NOMO-1 treated with dmso at 0.1 percent for 144 hours (cell line): ENCODE results near the gene SYNE1.
"Not testable (repeated sequence)": the region's sequence is repeated elsewhere in the genome, so short reads cannot be mapped to it uniquely, and the experiment has no call there.

Source experiments
- DNase-seq: peaks from one replicate; lab custom pipeline; 2025; ENCODE audit not compliant: unreplicated experiment; lab: John Stamatoyannopoulos, UW

Gene SYNE1

DNA sequence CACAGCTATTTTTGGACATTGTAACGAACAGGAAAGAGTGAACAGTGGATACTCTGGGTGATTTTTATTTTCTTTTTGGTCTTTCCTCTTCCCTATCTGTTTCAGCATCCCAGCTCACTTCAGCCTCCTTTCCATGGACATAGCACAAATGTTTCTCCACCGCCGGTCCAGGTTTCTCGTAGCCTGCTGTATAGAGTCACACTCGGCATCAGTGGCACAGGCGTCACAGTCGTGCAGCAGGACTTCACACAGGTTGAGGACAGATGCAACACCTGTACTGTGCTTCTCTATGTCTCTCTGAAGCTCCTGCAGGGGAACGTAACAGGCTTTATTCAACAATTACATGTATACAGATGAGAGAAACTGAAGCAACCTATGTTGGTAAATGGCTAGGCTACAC, 481.4 kb downstream of the SYNE1 start:
- DNase-seq = no peak

DNA sequence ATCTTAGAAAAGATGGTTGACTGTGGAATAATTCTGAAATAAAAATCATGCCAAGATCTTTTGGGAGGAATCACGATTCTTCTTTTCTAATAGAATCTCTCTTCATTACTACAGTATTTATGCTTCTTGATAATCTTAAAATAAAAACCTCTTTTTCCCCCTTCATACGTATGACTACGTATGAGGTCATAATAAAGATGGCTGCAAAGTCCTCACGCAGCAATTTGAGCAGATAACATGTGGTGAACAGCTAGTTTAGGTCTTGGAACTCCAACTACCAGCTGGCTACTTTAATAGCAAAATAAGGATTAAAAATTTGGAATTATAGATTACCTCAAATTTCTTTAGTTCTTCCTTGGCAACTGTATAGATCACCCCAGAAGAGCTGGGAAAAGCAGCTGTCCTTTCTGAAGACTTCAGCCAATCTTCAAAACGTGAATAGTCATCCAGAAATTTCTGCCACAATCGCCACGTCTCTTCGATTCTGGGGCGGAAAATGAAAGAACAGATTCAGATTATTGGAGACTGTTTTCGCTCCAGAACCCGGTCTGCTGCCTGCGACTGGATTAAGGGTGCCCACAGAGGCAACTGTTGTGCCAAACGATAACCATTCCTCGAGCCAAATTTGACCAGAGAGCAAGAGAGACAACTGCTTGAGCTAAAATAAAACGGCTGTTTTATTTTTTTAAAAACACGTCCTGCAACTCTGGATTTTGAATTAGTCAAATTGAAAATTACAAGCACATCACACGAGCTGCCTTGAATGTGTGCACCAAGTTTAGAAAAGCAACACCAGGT, 482.4 kb downstream of the SYNE1 start:
- DNase-seq = no peak

DNA sequence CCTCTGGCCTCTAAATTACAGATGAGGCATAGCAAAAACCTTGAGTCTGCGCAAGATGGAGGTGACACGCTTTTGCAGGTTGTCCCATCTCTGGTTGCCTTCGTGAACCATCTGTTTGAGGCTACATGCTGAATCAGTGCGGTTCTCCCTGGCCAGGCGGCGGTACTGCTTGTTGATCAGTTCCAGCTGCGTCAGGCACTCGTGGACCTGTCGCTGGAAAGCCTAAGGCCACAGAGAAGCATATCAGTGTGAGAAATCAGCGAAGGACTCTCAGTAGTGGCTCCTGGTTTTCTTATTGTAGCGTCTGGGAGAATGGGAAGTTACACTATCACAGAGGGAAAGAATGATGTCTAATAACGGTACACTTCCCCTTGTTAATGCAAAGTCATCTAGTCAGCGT, 485.2 kb downstream of the SYNE1 start:
- no peak for DNase-seq

DNA sequence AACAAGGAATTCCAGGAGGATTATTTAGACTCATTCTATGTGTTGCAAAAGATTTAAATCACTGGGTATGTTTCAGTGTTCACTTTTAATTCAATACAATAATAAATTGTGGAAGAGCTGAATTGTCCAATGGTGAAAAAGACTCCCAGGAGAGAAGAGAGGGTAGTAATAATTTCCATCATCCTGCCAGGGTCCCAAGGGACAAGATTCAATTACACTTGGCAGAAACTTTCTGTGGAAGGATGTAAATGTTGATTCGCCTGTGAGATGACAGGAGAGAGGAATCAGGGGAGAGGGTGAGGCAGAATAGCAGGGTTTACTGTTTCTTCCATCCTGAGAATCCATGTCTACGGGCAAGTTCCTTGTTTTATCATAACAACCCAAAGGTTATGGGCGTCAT, 487.0 kb downstream of the SYNE1 start:
- DNase-seq = no peak

DNA sequence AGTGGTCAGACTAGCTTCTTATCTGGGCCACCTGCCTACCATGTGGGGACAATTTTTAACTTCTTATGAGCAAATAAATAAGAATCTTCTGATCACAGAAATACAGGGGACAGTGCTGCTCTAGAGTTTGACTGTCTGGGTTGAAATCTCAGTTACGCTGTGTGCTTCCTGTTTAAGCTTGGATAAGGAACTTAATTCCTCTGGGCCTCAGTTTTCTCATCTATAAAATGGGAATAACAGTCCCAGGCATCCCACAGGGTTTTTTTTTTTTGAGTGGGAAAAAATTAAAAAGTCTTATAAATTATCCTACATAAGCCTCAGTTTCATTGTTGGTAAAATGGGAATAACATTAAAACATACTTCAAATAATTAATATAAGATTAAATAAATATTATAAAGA, 488.8 kb downstream of the SYNE1 start:
- no peak for DNase-seq

DNA sequence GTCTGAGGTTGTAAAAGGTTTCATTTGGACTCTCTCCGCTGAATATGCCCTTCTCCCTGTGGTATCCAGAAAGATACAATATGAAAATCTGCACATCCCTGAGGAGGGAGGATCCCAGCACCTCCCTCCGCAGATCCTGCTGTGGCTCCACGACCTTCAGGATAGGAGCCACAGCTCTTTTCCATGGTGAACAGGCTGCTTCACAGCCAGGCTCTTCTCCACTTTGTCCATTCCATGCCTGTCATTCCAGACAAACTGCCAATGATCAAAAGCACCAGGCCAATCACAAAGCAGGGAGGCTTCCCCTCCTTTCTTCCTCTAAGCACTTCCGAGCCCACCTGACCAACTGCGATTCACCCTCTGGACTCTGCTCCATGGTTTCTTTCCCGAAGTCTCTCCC, 489.9 kb downstream of the SYNE1 start:
- no peak for DNase-seq

DNA sequence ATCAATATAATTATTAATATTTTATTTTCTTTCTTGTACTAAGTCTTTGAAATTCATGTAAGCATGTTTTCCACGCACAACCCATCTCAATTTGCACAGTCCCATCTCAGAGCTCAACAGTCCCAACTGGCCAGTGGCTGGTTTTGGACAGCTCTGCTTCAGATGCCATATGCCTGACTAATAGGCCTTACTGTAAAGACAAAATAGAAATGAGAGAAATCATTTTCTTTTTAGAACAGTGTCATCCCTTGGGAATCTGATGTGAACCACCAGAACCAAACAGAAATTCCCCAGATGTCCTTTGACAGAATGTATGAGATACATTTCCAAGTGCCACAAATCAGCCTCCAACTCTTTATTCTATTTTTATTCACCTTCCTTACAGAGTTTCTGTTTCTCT, 490.8 kb downstream of the SYNE1 start:
- DNase-seq = no peak

DNA sequence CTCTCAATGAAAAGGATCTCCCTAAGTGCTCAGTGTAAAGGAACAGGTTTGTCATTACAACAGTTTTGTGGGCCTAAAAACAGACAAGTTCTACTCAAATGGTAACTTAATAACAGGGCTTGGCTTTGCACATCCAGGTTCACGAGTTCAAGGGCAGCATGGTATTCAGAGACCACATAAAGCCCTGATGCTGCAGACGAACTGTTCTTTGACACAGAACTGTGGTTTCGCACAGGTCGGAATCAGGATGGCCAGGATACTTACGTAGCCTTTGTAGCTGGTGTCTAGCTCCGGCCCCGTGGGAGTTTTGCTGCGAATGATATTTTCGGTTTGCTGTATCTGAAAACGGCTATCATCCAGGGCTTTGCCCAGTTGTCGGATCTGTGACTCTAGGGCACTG, 493.8 kb downstream of the SYNE1 start:
- no peak for DNase-seq

DNA sequence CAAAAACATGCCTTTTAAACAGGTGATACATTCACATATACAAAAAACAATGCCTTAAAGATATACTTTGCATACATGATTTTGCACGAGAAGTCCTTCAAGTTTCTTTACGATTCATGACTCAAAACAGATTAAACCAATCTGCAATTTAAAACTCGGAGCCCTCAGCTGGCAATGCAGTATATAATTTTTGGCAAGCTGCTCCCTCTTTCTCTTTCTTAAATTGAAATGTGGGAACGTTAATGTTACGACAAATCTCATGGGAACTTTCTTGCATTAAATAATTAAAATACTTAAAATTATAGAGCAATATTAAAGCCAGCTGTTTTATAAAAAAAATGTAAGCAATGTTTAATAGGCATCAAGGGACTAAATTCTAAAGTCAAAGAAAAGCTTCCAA, 495.1 kb downstream of the SYNE1 start:
- no peak for DNase-seq

DNA sequence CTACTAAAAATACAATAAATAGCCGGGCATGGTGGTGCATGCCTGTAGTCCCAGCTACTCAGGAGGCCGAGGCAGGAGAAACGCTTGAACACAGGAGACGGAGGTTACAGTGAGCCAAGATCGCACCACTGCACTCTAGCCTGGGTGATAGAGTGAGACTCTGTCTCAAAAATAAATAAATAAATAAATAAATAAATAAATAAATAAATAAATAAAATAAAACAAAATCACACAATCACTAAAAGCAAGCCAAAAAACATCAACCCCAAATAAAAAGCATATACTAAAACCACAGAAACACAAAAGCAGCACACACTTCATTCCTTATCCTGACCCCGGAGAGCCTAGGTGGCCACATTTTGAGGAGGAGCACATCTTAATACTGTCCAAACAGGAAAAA, 498.8 kb downstream of the SYNE1 start:
- DNase-seq = not testable (repeated sequence)

DNA sequence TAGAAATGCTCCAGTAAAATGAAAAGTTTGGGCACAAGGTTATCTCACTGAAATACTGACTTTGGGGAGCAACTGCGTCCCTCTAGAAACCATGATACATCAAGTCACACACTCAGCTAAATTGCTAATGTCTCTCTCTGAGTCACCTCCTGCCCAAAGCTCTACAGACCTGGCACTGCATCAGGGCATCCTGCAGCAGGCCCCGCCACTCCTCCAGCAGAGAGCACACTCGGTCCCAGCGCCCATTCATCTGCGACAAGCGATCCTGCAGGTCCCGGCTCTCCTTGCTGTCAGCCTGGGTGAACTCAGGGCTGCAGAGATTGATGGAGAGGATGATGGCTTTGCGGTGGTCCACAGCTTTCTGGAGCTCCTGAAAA, 500.7 kb downstream of the SYNE1 start:
- DNase-seq = no peak

DNA sequence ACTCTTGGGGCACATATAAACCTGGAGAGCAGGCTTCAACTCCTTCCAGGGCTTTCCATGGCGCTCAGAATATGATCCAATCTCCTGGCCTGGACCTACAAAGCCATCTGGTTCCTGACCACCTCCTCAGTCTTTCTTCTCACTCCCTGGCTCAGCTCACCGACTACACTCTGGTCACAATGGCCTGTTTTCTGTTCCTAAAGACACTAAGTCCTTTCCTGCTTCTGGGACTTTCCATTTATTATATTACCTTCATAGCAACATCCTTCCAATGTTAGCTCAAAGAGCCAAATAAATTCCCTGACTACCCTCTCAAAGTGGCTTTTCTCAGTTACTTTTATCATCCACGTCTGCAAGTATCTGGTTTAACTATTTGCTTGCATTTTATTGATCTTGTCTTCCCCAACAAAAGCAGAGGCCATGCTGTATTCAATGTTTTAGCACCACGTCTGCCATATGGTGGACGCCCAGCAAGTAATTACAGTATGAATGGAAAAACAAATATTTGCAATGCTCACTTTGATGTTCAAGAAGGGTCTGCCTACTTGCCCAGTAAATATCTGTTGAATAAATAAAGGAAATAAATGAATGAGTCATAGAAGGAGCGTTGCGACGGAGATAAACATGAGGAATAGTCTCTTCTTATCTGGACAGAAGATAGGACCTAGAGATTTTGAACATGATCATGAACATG, 501.3 kb downstream of the SYNE1 start:
- no peak for DNase-seq

DNA sequence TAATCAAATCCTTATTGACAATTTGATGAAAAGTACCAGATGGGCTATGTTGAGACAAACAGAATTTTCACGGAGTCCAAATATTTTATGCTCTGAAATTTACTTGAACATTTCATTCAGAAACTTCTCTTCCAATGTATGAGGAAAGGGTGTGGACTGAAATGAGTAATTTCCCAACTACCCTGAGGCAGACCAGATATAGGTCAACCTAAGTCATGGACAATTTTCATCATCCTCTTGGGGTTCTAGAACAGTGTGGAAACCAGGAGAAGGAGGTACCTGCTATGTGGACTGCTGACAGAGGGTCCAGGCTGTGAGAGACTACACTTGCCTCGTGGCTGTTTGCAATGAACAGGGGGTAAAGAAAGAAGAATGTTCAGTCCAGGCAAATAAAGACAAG, 506.7 kb downstream of the SYNE1 start:
- DNase-seq = no peak

DNA sequence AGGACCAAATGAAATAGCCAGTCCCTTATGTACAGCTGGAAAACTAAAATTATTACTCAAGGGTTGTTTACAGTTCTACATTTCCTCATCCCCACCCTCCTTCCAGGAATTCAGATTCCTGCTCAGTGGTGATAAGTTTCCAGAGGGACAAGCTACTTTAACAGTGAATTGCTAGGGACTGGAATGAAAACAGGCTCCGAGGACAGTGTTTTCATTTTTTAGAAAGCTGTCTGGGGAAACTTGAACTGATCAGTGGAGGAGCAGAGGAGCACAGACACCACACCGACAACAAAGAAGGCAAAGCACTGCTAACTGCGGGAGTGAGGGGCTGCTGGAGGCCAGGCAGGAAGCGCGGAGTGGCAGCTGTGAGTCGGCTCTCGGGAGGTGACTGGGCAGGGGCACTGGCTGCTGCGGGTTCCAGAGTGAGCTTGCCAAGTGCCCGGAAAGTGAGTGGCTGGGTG, 507.4 kb downstream of the SYNE1 start:
- DNase-seq = no peak

DNA sequence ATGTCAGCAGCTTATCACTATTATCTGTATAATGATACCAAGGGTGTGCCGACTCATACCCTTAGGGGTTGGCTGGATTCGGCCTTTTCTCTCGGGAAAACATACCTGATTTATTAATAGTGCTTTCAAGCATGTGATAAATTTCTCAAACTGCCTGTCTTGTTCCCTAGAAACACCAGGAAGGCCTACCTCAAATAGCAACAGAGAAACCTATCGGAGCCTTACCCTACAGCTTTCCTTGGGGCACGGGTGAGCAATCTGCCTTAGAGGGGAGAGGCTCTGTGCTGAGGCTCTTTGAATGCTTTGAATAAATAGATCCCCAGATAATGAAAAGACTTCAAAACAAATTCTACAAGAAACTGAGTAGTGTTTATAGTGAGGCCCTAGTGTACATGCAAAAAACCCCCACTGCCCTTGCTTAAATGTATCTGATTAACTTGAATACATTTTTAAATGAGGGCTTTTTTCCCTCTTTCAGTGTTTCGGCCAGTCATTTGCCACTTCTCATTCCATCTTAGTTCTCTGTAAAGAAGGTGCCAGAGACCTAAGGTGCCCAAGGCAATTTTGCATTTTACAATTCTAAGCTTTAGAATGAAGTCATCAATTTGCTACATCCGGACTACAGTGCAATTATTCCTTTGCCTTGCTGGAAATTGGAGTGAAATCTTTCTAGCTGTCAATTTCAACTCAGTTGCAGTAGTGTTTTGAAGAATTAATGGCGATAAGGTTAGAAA, 509.6 kb downstream of the SYNE1 start:
- DNase-seq = no peak

DNA sequence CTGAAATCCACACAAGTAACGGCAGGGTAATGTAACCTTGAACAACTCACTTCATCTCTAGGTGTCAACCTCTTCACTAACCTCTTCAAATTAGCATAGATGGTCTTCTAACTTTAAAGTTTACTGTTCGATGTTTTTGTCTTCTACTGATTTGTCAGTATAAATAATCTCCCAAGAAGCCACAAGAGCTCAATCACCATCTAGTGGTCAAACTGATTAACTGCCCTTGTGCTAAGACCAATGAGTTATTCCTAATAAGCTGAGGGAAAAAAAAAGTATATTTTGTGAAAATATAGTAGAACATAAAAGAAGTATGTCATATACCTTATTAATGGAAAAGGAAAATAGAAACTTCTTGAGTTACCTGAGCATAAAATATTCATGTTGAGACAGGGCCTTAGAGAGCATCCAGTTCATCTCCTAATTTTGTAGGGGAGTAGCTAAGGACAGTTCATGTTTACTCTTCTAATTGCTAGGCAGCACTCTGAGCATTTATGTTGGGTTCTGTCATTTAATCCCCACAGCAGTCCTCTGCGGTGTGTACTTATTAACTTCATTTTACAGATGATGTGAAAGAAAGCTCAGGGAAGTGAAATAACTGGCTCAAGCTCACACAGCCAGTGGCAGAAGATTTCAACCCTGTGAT, 512.6 kb downstream of the SYNE1 start:
- no peak for DNase-seq

DNA sequence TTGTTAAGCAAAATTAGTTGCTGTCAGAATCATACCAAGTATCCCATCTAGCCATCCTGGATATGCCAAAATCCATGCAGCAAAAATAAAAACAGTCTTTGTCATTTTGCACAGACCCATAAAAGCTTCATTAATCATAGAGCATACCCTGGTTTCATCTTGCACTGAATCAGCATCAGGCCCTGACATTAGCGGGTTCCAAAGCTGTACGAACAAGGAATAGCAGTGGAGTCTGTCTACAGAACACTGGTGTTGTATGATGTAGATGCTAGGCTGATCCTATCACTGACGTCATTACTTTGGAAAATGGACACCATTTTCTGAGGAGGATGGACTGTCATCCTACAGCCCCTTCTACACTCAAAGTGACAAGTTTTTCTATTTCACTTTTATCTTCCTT, 514.1 kb downstream of the SYNE1 start:
- no peak for DNase-seq

DNA sequence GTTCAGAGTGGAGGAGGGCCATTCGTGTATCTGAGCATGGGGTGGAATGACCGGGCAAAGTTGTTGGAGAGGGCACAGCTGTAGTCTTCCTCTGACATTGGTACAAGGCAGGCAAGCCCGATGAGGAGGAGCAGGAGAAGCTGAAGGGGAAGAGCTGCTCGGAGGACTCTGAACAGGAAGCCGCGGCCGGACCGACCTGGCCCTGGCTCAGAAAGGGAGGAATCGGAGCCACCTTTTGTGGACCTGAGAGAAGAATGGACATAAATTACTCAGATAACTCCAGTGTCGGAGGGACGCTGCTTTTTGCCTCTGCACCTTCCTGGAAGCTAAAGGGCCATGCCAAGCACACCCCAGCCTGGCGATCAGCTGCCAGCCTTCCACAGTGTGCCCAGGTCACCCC, 514.7 kb downstream of the SYNE1 start:
- DNase-seq = no peak

DNA sequence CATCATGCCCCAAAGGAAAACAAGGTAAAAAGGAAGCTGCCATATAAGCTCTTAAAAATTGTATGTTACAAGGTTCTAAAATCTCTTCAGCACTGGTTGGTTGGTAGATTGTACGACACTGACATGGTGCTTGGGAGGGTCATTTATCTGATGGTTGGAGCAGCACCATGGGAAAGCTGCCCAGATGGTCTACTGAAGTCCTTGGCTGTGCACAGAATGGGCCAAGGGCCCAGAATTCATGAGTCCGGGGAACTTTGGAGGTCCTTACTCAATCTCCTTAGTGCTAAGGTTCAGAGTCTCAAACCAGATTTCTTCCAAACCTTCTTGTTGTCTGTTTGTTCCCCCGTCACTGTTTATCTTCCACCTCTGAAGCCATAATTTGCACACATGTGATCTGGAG, 515.3 kb downstream of the SYNE1 start:
- DNase-seq = no peak

DNA sequence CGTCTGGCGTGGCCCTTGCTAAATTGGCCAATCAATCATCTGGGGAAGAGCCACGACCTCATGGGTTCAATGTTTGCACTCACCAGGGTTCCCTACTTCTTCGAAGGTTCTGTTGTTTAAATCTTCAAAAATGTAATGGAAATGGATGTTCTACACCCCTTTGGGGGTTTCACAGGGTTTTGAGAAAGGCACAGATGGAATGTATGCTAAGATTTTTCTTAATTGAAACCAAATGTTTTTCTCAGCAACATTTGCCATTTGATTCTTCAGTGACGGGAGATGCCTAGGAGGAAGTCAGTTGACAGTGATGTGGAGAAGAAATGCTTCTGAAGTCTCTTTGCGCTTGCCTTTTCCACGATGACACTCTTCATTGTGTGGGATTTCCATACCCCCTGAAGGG, 517.3 kb downstream of the SYNE1 start:
- DNase-seq = no peak

DNA sequence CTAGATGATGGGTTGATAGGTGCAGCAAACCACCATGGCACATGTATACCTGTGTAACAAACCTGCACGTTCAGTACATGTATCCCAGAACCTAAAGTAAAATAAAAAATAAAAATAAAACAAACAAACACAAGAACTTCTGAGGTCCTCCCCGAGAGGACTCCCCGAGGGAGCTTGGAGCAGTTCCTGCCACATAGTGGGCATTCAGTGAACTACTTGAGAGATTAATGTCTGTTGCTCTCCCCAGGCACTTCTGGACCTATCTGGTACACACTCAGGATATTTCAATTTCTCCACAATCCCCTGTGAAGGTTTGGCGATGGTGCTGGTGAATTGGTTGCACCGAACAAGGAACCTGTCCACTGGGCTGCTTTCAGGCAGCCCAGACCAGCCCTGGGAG, 518.5 kb downstream of the SYNE1 start:
- DNase-seq = no peak

DNA sequence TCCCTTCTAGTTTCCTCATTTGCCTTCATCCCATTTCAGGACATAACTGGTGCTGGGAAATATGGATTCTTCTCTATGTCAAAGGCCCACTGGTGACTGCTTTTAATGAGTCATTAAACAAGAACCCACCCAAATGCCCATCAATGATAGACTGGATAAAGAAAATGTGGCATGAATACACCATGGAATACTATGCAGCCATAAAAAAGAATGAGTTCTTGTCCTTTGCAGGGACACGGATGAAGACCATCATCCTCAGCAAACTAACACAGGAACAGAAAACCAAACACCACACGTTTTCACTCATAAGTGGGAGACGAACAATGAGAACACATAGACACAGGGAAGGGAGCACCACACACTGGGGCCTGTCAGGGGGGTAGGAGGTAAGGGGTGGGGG, 518.9 kb downstream of the SYNE1 start:
- DNase-seq = no peak
